Right lung (tissue), 5 donors: ENCODE measurements around the gene TREM2. TPM values are rescaled to one million over a fixed set of nuclear protein-coding genes. Genes with fewer than 3 reads are reported as not detected.

Experiments used
- DNase-seq, 2 donors: peaks; one replicate each; pipeline ENCODE4 v3.0.0-alpha.2; 2013
- polyA plus RNA-seq, 5 donors: library from polyadenylated mRNA; unstranded; fragments of 120-200 nt; gene quantifications; one replicate each; pipeline versions ENCODE4 v1.2.1 to v1.2.3, GENCODE V29; 2013; ENCODE audit warnings: inconsistent platforms in 1 of 5, low replicate concordance in 1 of 5; ENCODE audit not compliant: insufficient read length in 5 of 5, insufficient read depth in 1 of 5

Gene TREM2
- polyA plus RNA-seq, 5 donors: 0.18 to 0.56 (median 0.33) TPM; not detected in 1

GRCh38 chr6:41184761-41185160 is 21.8 kb upstream of the TREM2 start:
- DNase-seq: no peak

- no peak for DNase-seq
Observed at GRCh38 chr6:41182069-41183034, 19.4 kb upstream of the TREM2 start.

- DNase-seq: no peak
Observed at GRCh38 chr6:41181566-41181965, 18.6 kb upstream of the TREM2 start.

GRCh38 chr6:41179163-41179562 is 16.2 kb upstream of the TREM2 start:
- DNase-seq: no peak

- DNase-seq: no peak
Observed at GRCh38 chr6:41177695-41178094, 14.8 kb upstream of the TREM2 start.

GRCh38 chr6:41177287-41177686 is 14.4 kb upstream of the TREM2 start:
- no peak for DNase-seq

- no peak for DNase-seq
Observed at GRCh38 chr6:41176189-41176588, 13.3 kb upstream of the TREM2 start.

GRCh38 chr6:41175084-41175483 is 12.2 kb upstream of the TREM2 start:
- no peak for DNase-seq

- DNase-seq: no peak
Observed at GRCh38 chr6:41174610-41175009, 11.7 kb upstream of the TREM2 start.

GRCh38 chr6:41171908-41172307 is 9.0 kb upstream of the TREM2 start:
- no peak for DNase-seq

- no peak for DNase-seq
Observed at GRCh38 chr6:41170547-41171160, 7.7 kb upstream of the TREM2 start.

- no peak for DNase-seq
Observed at GRCh38 chr6:41167173-41167963, 4.5 kb upstream of the TREM2 start.

- DNase-seq: no peak
Observed at GRCh38 chr6:41164551-41165120, 1.7 kb upstream of the TREM2 start.

- DNase-seq: no peak
Observed at GRCh38 chr6:41163419-41163717, 452 bp upstream of the TREM2 start.

- no peak for DNase-seq
Observed at GRCh38 chr6:41161851-41162552, 914 bp downstream of the TREM2 start.

GRCh38 chr6:41161380-41161779 is 1.5 kb downstream of the TREM2 start:
- no peak for DNase-seq

- DNase-seq: no peak
Observed at GRCh38 chr6:41160933-41161332, 2.0 kb downstream of the TREM2 start.

GRCh38 chr6:41159415-41160082 is 3.4 kb downstream of the TREM2 start:
- DNase-seq: peak; percentile 27 to 28

- DNase-seq: no peak
Observed at GRCh38 chr6:41157323-41157722, 5.6 kb downstream of the TREM2 start.

- DNase-seq: no peak
Observed at GRCh38 chr6:41156771-41157170, 6.1 kb downstream of the TREM2 start.

- no peak for DNase-seq
Observed at GRCh38 chr6:41156001-41156400, 6.9 kb downstream of the TREM2 start.
